K562 (cell line): Measurements from ENCODE around the gene ZC3H18. TPM values are rescaled to one million over a fixed set of nuclear protein-coding genes. Genes with fewer than 3 reads are reported as not detected.

Experiments used
- ARHGAP35 ChIP-seq: fragments of 450-650 bp; IDR thresholded peaks from 2 replicates; pipeline ENCODE4 v1.6.1; 2018; ENCODE audit not compliant: partially characterized antibody
- FOXM1 ChIP-seq, 2 experiments: fragments of 450-650 bp in 1 of 2; sonication (generic) in 1 of 2; formaldehyde crosslinking in 1 of 2; IDR thresholded peaks; 2 replicates each; pipeline versions ENCODE4 v1.6.1 to v1.9.0; 2017 to 2022; ENCODE audit warnings: low read depth in 2 of 2, mild to moderate bottlenecking in 2 of 2, missing genetic modification reagents in 1 of 2, moderate library complexity in 1 of 2
- NCOA2 ChIP-seq, 2 experiments: fragments of 450-650 bp; IDR thresholded peaks; 2 replicates each; pipeline ENCODE4 v1.6.1; 2018; ENCODE audit warnings: mild to moderate bottlenecking in 2 of 2, moderate library complexity in 1 of 2; ENCODE audit not compliant: partially characterized antibody in 2 of 2
- NCOR1 ChIP-seq: fragments of 450-650 bp; IDR thresholded peaks from 2 replicates; pipeline ENCODE4 v1.6.1; 2016; ENCODE audit warnings: mild to moderate bottlenecking, moderate library complexity
- OTX1 ChIP-seq: fragments of 450-650 bp; formaldehyde crosslinking; IDR thresholded peaks from 2 replicates; pipeline ENCODE4 v1.4.0; 2022; ENCODE audit warnings: mild to moderate bottlenecking
- RBM39 ChIP-seq: fragments of 200-400 bp; formaldehyde crosslinking; optimal IDR thresholded peaks from 2 replicates; pipeline ENCODE3; 2018; ENCODE audit warnings: low read depth, low read length
- SMARCA5 ChIP-seq: fragments of 450-650 bp; IDR thresholded peaks from 2 replicates; pipeline ENCODE4 v1.6.1; 2016
- STAT5A ChIP-seq: IDR thresholded peaks from 2 replicates; pipeline ENCODE4 v1.6.1; 2012; ENCODE audit warnings: low read length, inconsistent platforms, borderline replicate concordance
- TAL1 ChIP-seq: fragments of 450-650 bp; IDR thresholded peaks from 2 replicates; pipeline ENCODE4 v1.6.1; 2016; ENCODE audit warnings: mild to moderate bottlenecking
- TCF3 ChIP-seq: sonication (generic); formaldehyde crosslinking; IDR thresholded peaks from 2 replicates; pipeline ENCODE4 v1.4.0; 2020; ENCODE audit warnings: mild to moderate bottlenecking, missing genetic modification reagents
- ZNF232 ChIP-seq: sonication (generic); formaldehyde crosslinking; IDR thresholded peaks from 2 replicates; pipeline ENCODE4 v1.8.0; 2022; ENCODE audit warnings: mild to moderate bottlenecking, missing genetic modification reagents
- ZNF407 ChIP-seq: fragments of 450-650 bp; IDR thresholded peaks from 2 replicates; pipeline ENCODE4 v1.6.1; 2016; ENCODE audit warnings: low read depth
- ZNF583 ChIP-seq: fragments of 250-450 bp; sonication (Bioruptor Pico); IDR thresholded peaks from 2 replicates; pipeline ENCODE4 v1.4.0; 2020
- polyA plus RNA-seq, 8 experiments: library from polyadenylated mRNA; depleted of rRNA in 4 of 8; stranded (reverse) in 5 of 8; unstranded in 3 of 8; fragments of >200 nt; fragmentation: Nextera tagmentation in 2 of 8; fragmentation: Illumina TruSeq in 1 of 8; extraction: Ambion mirVana in 2 of 8; extraction: Trizol in 1 of 8; gene quantifications; 2 replicates each; pipeline versions ENCODE4 v1.2.1 to v1.2.3, GENCODE V29; 2011 to 2014; ENCODE audit warnings: inconsistent platforms in 1 of 8, missing spikeins in 1 of 8
- total RNA-seq, 7 experiments: library from RNA; depleted of rRNA in 6 of 7; stranded (reverse); fragments of >200 nt in 6 of 7; fragmentation: Illumina TruSeq in 2 of 7; extraction: Trizol in 2 of 7; gene quantifications; 2 replicates each; pipeline versions ENCODE4 v1.2.1 to v1.2.3, GENCODE V29; 2011 to 2021; ENCODE audit warnings: low replicate concordance in 1 of 7
- TF ChIP-seq, protein P1 (sequence below), 3 experiments: IDR thresholded peaks in 2 of 3; conservative IDR thresholded peaks in 1 of 3; 2 replicates each; pipeline ENCODE4 v1.5.1; 2011 to 2012; ENCODE audit warnings: low read length in 3 of 3, mild to moderate bottlenecking in 3 of 3, control low read depth in 2 of 3, improper control_type of control experiment in 1 of 3, inconsistent platforms in 1 of 3, low read depth in 1 of 3, mixed read lengths in 1 of 3, moderate library complexity in 1 of 3; ENCODE audit not compliant: insufficient read depth in 2 of 3
- TF ChIP-seq, protein P2 (sequence below): IDR thresholded peaks from 2 replicates; pipeline ENCODE4 v1.6.1; 2012; ENCODE audit warnings: low read depth, low read length, improper control_type of control experiment, borderline replicate concordance
- TF ChIP-seq, protein P3 (sequence below): fragments of 450-650 bp; conservative IDR thresholded peaks from 2 replicates; pipeline ENCODE4 v1.6.1; 2016; ENCODE audit warnings: missing genetic modification characterization, low read depth, mild to moderate bottlenecking, control low read depth, missing compliant biosample characterization

The ZC3H18 gene
- total and polyA plus RNA-seq, 9 of the 15 experiments (the other 6 are each of a cell fraction or from before 2014, with no cell fraction given) = 1.7 to 88.7 (median 26.9) TPM

GRCh38 chr16:88530858-88531203 is 39.4 kb upstream of the ZC3H18 start (continued):
- TF ChIP-seq ZNF407 = no peak
- TF ChIP-seq OTX1 = no peak
- TF ChIP-seq TCF3 = peak; percentile 64
- TF ChIP-seq, protein P1, sequence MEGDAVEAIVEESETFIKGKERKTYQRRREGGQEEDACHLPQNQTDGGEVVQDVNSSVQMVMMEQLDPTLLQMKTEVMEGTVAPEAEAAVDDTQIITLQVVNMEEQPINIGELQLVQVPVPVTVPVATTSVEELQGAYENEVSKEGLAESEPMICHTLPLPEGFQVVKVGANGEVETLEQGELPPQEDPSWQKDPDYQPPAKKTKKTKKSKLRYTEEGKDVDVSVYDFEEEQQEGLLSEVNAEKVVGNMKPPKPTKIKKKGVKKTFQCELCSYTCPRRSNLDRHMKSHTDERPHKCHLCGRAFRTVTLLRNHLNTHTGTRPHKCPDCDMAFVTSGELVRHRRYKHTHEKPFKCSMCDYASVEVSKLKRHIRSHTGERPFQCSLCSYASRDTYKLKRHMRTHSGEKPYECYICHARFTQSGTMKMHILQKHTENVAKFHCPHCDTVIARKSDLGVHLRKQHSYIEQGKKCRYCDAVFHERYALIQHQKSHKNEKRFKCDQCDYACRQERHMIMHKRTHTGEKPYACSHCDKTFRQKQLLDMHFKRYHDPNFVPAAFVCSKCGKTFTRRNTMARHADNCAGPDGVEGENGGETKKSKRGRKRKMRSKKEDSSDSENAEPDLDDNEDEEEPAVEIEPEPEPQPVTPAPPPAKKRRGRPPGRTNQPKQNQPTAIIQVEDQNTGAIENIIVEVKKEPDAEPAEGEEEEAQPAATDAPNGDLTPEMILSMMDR (IDR thresholded peaks at IDR 0.05 in 2 of 3, conservative IDR thresholded peaks at IDR 0.05 in 1 of 3; ENCODE audit: insufficient read depth in 2 of 3, low read depth in 1 of 3, low read length in 3 of 3) = peak in 1 of 3 experiments; percentile 2; a peak in 1 of 6 replicates
- TF ChIP-seq, protein P2, sequence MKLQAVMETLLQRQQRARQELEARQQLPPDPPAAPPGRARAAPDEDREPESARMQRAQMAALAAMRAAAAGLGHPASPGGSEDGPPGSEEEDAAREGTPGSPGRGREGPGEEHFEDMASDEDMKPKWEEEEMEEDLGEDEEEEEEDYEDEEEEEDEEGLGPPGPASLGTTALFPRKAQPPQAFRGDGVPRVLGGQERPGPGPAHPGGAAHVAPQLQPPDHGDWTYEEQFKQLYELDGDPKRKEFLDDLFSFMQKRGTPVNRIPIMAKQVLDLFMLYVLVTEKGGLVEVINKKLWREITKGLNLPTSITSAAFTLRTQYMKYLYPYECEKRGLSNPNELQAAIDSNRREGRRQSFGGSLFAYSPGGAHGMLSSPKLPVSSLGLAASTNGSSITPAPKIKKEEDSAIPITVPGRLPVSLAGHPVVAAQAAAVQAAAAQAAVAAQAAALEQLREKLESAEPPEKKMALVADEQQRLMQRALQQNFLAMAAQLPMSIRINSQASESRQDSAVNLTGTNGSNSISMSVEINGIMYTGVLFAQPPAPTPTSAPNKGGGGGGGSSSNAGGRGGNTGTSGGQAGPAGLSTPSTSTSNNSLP = no peak
- TF ChIP-seq SMARCA5 = no peak
- no peak for TF ChIP-seq FOXM1 (IDR thresholded peaks at IDR 0.05; ENCODE audit: low read depth)
- no peak for TF ChIP-seq FOXM1 (CRISPR knock-in tag; IDR thresholded peaks at IDR 0.05; ENCODE audit: low read depth)
- TF ChIP-seq TAL1 = peak; percentile 48; the same call in 1 of the 2 replicates
- TF ChIP-seq ZNF232 (CRISPR knock-in tag) = no peak
- TF ChIP-seq NCOA2 (IDR thresholded peaks at IDR 0.05; ENCODE audit: partially characterized antibody in 2 of 2) = no peak
- TF ChIP-seq, protein P3, sequence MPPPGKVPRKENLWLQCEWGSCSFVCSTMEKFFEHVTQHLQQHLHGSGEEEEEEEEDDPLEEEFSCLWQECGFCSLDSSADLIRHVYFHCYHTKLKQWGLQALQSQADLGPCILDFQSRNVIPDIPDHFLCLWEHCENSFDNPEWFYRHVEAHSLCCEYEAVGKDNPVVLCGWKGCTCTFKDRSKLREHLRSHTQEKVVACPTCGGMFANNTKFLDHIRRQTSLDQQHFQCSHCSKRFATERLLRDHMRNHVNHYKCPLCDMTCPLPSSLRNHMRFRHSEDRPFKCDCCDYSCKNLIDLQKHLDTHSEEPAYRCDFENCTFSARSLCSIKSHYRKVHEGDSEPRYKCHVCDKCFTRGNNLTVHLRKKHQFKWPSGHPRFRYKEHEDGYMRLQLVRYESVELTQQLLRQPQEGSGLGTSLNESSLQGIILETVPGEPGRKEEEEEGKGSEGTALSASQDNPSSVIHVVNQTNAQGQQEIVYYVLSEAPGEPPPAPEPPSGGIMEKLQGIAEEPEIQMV (tag) = no peak
- no peak for TF ChIP-seq ZNF583
- TF ChIP-seq NCOR1 = peak; percentile 32; the same call in 1 of the 2 replicates
- no peak for TF ChIP-seq STAT5A
- TF ChIP-seq RBM39 = no peak
- no peak for TF ChIP-seq ARHGAP35
